Measurements from ENCODE around the gene PUDP.
A peak's percentile ranks its signal among the peaks of the same experiment; 100 is the strongest.

The PUDP gene

GRCh38 chrX:7146703-7147412 is 1.1 kb downstream of the PUDP start:
- no peak for DNase-seq

GRCh38 chrX:7146020-7146702 is 1.8 kb downstream of the PUDP start:
- DNase-seq, result no peak

GRCh38 chrX:7145454-7145853 is 2.5 kb downstream of the PUDP start:
- no peak for DNase-seq

DNA sequence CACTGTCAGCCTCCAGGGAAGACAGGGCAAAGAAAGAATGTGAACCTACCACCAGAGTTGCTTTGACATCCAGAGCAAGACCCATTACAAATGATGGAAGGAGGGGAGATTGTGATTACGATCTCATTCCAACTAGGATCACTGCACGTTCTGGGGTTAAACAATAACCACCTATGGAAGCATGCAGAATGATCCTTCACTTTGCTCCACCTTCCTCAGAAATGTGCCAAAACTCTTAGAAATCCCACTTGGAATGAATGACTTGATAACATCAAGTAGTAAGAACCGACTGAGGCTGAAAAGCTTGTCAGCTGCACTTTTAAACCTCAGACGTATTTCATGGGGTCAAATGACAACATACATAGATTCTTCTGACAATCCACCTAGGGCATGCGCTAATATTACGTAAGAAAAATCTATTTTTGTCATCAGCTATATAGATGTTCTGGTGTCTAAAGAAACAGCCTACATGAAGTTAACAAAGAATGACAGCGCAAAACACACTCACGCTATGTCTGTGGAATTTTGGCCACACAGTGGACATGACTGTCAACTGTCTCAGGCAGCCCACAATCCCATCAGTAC is 3.9 kb downstream of the PUDP start:
- DNase-seq, result no peak

DNA sequence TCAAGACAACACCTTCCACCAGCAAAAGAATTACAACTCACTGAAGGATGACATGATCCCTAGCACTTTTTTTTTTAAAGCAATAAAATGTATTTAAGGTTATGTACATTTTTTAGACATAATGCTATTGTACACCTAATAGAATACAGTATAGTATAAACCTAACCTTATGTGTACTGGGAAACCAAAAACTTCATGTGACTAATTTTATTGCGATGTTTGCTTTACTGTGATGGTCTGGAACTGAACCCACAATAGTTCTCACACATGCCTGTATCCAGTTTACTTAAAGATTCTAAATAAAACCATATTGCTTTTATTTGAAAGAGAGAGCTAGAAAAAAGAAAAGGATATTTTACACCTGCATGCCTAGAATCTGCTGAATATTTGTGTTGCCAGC is 4.9 kb downstream of the PUDP start:
- no peak for DNase-seq

- no peak for DNase-seq
These were observed 8.5 kb downstream of the PUDP start for GRCh38 chrX:7139202-7140081.

DNA sequence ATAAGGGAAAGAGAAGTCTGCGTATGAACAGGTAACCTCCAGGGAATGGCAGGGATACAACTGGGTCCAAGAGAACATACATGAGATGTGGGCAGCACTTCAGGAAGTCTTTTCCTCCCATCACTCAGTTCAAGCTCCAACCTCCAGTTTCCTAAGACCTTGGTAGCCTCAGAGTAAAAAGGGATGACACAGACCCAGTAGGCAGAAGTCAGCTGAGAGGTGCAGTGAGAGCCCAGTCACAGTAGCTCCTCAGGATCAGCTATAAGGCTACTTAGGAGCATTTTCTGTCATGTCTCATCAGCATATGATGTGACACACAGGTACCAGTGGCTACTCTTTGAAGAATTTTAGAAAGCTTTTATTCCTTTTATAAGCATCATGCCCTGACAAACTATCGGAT is 13.0 kb downstream of the PUDP start:
- DNase-seq, result no peak

DNA sequence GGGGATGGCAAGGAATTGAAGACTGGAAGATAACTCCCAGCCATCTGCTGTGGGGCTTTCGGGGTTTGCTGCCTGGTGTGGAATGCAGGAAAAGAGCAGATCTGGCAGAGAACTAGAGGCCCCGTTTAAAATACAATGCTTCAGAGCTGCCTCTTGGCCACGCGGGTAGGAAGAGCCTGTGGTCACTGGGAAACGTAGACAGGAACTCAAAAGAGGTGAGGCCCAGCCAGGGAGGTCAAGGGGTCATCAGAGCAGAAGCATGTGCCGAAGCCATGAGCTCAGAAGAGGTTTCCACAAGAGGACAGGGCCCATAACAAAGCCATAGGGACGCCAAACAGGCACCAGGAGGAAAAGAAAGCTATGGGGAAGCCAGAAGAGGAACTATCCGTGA is 14.9 kb downstream of the PUDP start:
- DNase-seq, result no peak

DNA sequence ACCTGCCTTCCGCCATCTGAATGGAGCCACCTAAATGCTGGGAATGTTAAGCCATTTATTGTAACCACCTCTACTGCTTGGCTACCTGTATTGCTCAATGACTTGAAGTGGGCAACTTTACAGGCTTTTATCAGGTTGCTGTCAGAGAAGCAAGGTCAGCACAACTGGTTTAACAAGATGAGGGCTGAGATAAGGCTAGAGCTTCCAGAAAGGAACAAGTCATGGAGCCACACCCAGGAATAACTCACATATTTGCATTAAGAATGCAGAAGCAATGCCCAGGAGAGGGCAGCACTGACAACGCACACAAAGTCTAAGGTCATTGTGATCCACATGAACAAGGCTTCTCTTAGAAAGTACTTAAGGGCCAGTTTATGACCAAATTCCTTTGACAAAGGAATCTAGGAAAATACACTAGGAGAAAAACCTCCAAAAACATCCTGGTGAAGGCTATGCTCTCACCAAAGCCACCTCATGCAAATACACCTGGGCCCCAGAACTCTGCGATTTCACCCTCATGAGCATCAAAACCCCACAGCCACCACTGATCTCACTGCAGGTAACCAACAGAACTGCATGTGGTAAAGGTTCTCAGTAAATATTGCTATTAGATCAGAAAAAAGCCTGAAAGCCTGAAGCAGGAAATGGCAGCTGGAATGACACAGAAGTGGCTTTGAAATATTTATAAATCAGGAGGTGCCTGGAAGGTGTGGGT is 15.5 kb downstream of the PUDP start:
- DNase-seq, result peak; percentile 49

DNA sequence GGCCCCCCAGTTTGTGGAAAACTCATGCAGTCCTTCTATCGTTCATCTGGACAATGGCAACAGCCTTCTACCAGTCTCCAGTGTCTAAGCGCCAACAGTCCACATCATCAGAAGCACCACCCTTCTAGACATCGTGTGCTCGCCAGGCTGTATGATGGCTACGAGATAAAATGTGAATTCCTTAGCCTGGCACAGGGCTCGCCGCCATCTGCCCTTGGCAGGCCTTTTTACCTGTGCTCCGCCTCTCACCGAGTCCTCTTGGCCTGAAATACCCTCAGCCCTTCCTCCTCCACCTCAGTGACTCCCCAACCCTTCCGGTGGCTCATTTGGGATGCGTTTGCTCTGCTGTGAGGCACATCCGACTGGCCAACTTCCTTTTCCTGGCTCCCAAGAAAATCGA is 16.3 kb downstream of the PUDP start:
- no peak for DNase-seq

- no peak for DNase-seq
These were observed 20.9 kb downstream of the PUDP start for GRCh38 chrX:7127056-7127455.

DNA sequence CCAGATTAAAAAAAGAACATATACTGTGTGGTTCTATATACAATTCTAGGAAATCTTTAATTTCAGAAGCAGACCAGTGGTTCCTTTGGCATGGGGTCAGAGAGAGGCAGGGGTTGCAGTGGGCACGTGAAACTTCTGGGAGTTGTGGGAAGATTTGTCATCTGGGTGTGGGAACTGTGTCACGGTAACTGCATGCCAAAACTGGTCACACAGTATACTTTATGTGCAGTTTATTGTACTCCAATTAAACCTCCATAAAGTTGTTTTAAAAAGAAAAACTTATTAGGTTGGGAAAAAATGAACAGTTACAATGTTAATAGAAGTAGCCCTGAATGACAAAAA is 27.1 kb downstream of the PUDP start:
- no peak for DNase-seq

DNA sequence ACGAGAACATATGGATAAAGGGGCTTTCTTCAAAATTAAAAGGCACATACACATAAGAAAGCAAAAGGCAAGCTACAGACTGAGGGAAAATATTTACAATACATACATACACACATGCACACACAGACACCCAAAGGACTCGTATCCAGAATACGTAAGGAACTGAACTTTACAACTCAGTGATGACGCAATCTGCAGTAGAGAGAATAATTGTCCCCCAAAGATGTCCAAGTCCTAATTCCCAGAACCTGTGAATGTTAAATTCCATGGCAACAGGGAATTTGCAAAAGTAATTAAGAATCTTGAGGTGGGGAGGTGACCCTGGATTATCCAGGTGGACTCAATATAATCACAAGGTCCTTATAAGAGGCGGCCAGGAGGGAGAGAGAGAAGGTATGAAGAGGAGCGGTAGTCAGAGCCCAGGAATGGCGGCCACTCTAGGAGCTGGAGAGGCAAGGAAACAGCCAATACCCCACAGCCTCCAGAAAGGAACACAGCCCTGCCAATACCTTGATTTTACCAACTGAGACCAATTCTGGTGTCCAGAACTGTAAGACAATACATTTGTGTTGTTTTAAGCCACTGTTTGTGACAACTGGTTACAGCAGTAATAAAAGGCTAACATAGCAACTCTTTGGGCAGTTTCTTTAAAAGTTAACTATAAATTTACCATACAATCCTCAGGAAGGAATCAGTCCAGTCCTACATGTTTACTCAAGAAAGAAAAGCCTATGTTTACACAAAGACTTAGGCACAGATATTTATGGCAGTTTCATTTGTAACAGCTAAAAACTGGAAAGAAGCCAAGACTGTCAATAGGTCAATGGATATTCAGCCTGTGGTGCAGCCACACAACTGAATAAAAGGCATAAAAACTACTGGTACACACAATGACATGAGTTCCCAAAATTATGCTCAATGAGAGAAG is 27.7 kb downstream of the PUDP start:
- no peak for DNase-seq

GRCh38 chrX:7117587-7117986 is 30.4 kb downstream of the PUDP start:
- no peak for DNase-seq

GRCh38 chrX:7116081-7116480 is 31.9 kb downstream of the PUDP start:
- no peak for DNase-seq

DNA sequence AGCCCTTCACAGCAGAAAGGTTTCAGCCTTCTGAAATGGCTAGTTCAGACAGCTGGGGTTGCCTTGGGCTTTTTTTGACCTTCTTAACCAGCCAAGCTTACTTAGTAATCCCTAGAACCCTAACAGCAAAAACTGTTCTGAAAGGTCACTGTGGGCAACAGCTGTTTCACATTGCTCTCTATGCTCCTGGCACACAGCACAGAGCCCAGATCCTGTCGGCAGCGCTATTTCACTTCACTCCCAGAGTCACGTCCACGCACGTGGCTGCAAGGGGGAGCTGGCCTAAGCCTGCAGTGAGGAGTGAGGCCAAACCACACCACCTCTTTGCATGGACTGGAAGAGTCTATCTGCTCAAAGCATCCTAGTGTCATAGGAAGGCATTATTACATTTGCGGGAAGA is 32.4 kb downstream of the PUDP start:
- peak; percentile 24 for DNase-seq

DNA sequence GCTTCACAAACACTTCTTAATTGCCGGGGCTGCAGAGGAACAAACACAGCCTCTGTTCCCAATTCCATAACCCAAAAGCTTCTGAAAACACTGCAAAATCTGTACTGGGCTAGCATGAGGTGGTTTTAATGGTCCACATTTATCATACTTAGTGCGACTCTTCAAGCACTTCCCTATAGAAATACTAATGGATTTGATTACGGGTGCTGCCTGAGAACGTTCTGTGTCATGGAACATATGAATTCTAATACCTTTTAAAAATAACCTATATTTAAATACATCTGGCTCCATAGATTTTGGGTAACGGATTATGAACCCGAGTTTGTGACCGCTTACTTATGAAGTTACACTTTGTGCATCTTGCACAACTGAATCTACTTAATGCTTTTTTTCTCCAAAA is 35.9 kb downstream of the PUDP start:
- DNase-seq, result no peak

DNA sequence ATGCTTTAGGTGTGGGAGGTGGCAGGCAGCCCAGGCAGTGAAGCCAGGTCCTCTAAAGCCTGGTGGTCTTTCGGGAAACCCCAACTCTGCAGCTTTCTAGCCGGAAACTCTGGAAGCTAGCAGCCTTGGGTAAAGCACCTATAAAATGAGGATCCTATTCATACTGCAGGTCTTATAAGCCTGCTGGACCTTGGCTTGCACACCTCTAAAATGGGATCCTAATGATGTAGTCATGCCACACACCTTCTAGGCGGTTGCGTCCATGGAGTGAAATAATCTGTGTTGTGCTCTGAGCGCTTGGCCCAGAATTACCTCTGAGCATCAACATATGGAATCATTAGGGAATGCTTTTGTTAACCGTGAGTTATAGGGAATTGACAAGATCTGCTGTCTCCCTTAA is 36.4 kb downstream of the PUDP start:
- no peak for DNase-seq

- DNase-seq, result peak; percentile 21
These were observed 37.1 kb downstream of the PUDP start for GRCh38 chrX:7110821-7111276.

- peak; percentile 21 for DNase-seq
These were observed 37.8 kb downstream of the PUDP start for GRCh38 chrX:7109838-7110793.
